ENCODE measurements around the gene E2F2.

Gene E2F2, protein sequence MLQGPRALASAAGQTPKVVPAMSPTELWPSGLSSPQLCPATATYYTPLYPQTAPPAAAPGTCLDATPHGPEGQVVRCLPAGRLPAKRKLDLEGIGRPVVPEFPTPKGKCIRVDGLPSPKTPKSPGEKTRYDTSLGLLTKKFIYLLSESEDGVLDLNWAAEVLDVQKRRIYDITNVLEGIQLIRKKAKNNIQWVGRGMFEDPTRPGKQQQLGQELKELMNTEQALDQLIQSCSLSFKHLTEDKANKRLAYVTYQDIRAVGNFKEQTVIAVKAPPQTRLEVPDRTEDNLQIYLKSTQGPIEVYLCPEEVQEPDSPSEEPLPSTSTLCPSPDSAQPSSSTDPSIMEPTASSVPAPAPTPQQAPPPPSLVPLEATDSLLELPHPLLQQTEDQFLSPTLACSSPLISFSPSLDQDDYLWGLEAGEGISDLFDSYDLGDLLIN

DNA sequence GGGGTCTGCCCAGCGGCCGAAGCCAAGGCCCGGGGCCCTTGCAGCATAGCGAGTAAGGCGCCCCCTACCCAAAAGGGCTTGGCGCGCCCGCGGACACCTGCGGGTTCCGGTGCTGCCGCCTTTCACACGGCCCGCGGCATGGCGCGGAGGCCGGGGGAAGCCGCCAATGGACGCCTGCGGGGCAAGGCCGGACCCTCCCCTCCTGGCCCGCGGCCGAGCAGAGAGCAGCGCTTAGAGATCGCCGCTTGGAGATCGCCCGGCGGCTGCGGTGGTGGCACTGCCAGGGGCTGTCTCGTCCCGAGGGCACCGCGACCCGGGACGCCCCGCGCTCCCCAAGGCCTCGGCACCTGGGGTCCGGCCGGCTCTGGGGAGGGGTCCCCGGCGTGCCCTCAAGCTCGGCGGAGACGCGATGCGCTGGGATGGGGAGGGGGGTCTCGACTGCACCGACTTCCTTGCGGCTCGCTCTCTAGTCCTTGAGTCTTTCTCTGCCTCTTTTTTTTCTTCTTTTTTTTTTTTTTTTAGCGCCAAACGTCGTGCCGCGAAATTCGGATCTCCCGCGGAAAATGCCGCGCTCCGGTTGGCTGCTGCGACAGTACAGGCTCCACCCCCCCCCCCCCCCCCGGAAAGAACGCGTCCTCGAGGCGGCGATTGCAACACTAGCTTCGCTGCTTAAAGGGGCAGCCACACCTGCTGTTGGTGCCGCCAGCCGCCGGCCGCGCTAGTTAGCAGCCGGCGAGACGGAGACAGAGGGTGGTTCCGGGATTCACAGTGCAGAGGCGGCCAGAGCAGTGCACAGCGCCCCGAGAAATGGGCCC, at the start of gene E2F2:
E2F2 (minus strand) TSS at position 487 of the 815 bp plus-strand sequence; CDS start at position 47, 440 bp downstream.
- peak within 1 kb of the TSS; percentile 62 for H3K4me3 ChIP-seq (ENCODE audit: low read length)
- TF ChIP-seq, protein P1, sequence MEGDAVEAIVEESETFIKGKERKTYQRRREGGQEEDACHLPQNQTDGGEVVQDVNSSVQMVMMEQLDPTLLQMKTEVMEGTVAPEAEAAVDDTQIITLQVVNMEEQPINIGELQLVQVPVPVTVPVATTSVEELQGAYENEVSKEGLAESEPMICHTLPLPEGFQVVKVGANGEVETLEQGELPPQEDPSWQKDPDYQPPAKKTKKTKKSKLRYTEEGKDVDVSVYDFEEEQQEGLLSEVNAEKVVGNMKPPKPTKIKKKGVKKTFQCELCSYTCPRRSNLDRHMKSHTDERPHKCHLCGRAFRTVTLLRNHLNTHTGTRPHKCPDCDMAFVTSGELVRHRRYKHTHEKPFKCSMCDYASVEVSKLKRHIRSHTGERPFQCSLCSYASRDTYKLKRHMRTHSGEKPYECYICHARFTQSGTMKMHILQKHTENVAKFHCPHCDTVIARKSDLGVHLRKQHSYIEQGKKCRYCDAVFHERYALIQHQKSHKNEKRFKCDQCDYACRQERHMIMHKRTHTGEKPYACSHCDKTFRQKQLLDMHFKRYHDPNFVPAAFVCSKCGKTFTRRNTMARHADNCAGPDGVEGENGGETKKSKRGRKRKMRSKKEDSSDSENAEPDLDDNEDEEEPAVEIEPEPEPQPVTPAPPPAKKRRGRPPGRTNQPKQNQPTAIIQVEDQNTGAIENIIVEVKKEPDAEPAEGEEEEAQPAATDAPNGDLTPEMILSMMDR (conservative IDR thresholded peaks at IDR 0.05; ENCODE audit: low read length), result peak; percentile 9; the same call in 1 of the 2 replicates
- DNase-seq (ENCODE audit: low read depth), result peak; percentile 83

DNA sequence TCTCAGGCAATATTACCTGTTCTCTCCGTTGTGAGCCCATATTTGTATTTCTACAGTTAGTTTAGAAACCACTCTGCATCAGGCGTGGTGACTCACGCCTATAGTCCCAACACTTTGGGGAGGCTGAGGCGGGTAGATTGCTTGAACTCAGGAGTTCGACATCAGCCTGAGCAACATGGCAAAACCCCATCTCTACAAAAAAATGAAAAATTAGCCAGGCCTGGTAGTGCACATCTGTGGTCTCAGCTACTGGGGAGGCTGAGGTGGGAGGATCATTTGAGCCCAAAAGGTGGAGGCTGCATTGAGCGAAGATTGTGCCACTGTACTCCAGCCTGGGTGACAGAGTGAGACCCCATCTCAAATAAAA, 47.9 kb upstream of the E2F2 start:
- no peak for DNase-seq (ENCODE audit: low read depth)
- TF ChIP-seq, protein P1 (conservative IDR thresholded peaks at IDR 0.05; ENCODE audit: low read length), result no peak
- H3K4me3 ChIP-seq (ENCODE audit: low read length), result no peak overlapping the region

DNA sequence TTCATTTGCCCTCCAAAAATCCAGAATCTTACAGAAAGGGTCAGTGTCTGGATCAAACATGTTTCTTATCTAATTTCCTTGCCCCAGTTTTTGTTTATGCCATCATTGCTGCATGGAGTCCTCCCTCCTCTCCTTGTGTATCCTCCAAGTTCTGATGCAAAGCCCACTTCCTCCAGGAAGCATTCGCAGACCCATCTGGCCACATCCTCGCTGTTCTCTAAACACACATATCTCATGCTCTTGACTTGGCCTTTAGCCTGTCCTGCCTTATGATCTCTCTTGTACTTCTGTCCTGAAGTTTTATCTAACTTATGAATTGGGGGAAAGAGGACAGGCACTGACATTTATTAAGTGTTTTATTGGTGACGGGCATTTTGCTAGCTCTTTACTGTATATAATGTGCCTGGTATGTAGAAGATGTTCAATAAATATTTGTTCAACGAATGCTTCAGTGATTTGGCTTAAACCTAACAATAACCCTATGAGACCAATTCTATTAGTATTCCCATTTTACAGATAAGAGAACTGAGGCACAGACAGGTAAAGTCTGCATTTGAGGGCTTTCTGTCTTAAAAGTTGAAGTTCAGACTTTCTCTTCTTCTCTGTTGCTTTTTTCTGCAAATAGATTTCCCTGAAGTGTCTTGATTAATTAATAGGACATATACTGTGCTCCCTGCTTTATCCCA, 47.4 kb upstream of the E2F2 start:
- TF ChIP-seq, protein P1 (conservative IDR thresholded peaks at IDR 0.05; ENCODE audit: low read length), result no peak
- H3K4me3 ChIP-seq (ENCODE audit: low read length), result no peak overlapping the region
- no peak for DNase-seq (ENCODE audit: low read depth)

DNA sequence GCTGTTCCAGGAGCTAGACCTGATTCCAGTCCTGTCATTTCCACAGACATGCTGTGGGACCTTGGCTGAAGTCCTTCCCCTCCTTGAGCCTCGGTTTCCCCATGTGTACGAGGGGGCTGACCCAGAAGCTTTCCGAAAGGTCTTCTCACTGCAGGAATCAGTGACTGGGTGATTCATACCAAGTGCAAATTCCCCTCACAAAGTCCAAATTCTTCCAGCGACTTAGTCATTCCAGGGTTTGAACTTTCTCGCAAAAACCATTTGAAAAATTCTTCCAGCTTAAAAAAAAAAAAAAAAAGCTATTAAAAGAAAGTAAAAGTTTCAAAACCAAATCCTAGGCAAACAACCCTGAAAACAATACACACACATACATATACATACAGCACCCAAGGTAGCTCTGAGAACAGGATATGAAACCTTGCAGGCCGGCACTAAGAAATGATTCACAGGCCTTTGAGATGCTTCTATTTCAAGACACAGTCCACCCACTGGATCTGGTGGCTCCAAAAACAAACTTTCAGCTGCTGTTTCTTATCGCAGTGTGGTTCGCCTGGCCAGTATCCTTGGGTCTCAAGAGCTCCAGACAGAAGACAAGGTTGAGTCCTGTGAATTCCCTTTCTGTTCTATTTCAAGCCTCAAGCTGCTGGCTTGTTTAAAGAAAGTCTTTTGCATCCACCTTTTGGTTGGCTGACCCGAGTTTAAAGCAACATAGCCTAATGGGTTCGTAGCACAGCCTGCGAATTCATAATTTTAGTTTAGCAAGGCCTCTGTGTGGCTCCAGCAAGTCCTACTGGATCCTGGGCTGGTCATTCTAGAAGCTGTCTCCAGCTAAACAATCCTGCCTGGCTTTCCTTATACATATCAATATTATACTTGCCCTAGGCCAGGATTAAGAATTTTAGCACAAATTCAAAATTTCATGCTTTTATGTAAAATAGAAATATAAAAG, 46.3 kb upstream of the E2F2 start:
- TF ChIP-seq, protein P1 (conservative IDR thresholded peaks at IDR 0.05; ENCODE audit: low read length), result no peak
- peak; percentile 88 for DNase-seq (ENCODE audit: low read depth)
- H3K4me3 ChIP-seq (ENCODE audit: low read length), result peak overlapping the region; percentile 32

DNA sequence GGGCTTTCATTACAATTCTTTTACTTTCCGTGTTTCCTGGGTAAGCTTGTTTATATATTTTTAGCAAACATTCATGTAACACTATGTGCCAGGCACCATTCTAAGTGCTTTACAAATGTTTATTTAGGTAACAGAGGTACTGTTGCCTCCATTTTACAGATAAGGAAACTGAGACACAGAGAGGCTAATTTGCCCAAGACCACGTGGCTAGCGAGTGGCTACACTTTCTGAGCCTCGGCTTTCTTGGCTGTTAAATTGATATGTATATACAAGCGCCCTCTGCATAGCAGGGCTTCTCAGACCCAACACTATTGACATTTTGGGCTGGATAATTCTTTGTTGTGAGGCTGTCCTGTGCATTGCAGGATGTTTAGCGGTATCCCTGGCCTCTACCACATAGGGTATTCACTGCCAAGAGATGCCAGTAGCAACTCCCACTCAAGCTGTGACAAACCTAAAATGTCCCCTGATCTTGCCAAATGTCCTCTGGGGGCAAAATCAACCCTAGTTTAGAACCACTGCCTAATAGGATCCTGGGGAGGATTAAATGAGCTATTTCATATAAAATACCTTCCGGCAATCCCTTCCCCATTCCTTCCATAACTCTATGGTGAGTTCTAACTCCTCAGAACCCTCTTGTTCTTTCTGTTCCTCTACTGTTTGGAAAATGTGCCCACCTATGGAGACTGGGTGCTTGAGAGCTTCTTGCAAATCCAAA, 45.5 kb upstream of the E2F2 start:
- peak overlapping the region; percentile 30; the same call in 1 of the 2 replicates for H3K4me3 ChIP-seq (ENCODE audit: low read length)
- no peak for DNase-seq (ENCODE audit: low read depth)
- TF ChIP-seq, protein P1 (conservative IDR thresholded peaks at IDR 0.05; ENCODE audit: low read length), result no peak
